Measurements from ENCODE around the gene PRCD.

Gene PRCD

DNA sequence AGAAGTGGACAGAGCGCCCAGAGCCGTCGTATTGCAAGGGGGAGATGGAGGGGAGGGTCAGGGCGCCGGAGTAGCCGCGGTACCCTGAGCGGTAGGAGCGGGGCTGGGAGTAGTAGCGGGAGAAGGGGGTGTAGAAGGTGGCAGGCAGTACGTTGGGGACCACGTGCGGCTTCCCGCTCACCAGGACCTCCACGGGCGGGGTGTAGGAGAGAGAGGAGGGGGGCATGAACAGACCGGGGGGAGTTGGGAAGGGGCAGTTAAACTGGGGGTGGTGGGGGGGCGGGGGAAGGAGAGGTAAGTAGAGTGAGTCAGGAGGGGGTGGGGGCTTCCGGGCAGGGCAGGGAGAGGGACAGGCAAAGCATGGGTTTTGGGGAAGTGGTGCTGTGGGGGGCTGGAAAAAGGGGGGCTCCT is 29.0 kb downstream of the PRCD start:
- Histone ChIP-seq H3K27me3 (ENCODE audit: control insufficient read depth, insufficient read depth, low read length) (no peaks in the 10 kb centered on the region), H3K4me3 (ENCODE audit: low read depth, low read length) (no peak overlapping the region), H3K36me3 (ENCODE audit: control insufficient read depth, insufficient read depth, low read length) (peaks cover 27% of the 10 kb centered on the region), H3K4me1 (ENCODE audit: control insufficient read depth, insufficient read depth, low read length) (peaks cover 16% of the 10 kb centered on the region), H3K27ac (ENCODE audit: low read depth, low read length) (no peak overlapping the region), H3K9ac (ENCODE audit: low read depth, low read length) (no peak overlapping the region), H3K9me3 (ENCODE audit: control insufficient read depth, insufficient read depth, low read length) (no peaks in the 10 kb centered on the region)

- H3K9ac ChIP-seq (ENCODE audit: low read depth, low read length): no peak overlapping the region
- H3K27me3 ChIP-seq (ENCODE audit: control insufficient read depth, insufficient read depth, low read length): no peaks in the 10 kb centered on the region
- H3K4me1 ChIP-seq (ENCODE audit: control insufficient read depth, insufficient read depth, low read length): peaks cover 16% of the 10 kb centered on the region
- no peaks in the 10 kb centered on the region for H3K9me3 ChIP-seq (ENCODE audit: control insufficient read depth, insufficient read depth, low read length)
- no peak overlapping the region for H3K4me3 ChIP-seq (ENCODE audit: low read depth, low read length)
- H3K27ac ChIP-seq (ENCODE audit: low read depth, low read length): no peak overlapping the region
- H3K36me3 ChIP-seq (ENCODE audit: control insufficient read depth, insufficient read depth, low read length): peaks cover 18% of the 10 kb centered on the region
These were observed 29.9 kb downstream of the PRCD start for GRCh38 chr17:76569607-76570279.

GRCh38 chr17:76570457-76570856 is 30.6 kb downstream of the PRCD start:
- H3K27me3 ChIP-seq (ENCODE audit: control insufficient read depth, insufficient read depth, low read length): no peaks in the 10 kb centered on the region
- H3K9ac ChIP-seq (ENCODE audit: low read depth, low read length): no peak overlapping the region
- peaks cover 16% of the 10 kb centered on the region for H3K4me1 ChIP-seq (ENCODE audit: control insufficient read depth, insufficient read depth, low read length)
- H3K9me3 ChIP-seq (ENCODE audit: control insufficient read depth, insufficient read depth, low read length): no peaks in the 10 kb centered on the region
- H3K4me3 ChIP-seq (ENCODE audit: low read depth, low read length): no peak overlapping the region
- H3K36me3 ChIP-seq (ENCODE audit: control insufficient read depth, insufficient read depth, low read length): peaks cover 11% of the 10 kb centered on the region
- no peak overlapping the region for H3K27ac ChIP-seq (ENCODE audit: low read depth, low read length)

DNA sequence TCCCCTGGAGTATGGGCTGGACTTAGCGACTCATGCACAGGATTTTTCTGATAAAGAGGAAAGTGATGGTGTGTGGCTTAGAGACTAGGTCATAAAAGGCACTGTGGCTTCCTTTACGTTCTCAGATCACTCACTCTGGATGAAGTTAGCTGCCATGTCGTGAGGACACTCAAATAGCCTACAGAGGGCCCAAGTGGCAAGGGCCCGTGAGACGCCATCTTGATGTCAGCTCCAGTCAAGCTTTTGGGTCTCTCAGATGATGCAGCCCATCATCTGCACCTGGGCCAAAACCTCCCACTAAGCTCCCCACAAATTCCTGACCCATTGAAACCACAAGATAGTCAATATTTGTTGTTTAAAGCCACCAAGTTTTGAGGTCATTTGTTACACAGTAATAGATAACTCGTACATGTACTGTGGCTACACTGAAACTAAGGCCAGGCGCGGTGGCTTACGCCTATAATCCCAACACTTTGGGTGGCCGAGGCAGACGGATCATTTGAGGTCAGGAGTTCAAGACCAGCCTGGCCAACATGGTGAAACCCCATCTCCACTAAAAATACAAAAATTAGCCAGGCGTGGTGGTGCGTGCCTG is 31.1 kb downstream of the PRCD start:
- H3K27me3 ChIP-seq (ENCODE audit: control insufficient read depth, insufficient read depth, low read length): no peaks in the 10 kb centered on the region
- no peaks in the 10 kb centered on the region for H3K9me3 ChIP-seq (ENCODE audit: control insufficient read depth, insufficient read depth, low read length)
- no peak overlapping the region for H3K27ac ChIP-seq (ENCODE audit: low read depth, low read length)
- peaks cover 6% of the 10 kb centered on the region for H3K36me3 ChIP-seq (ENCODE audit: control insufficient read depth, insufficient read depth, low read length)
- no peak overlapping the region for H3K9ac ChIP-seq (ENCODE audit: low read depth, low read length)
- peaks cover 16% of the 10 kb centered on the region for H3K4me1 ChIP-seq (ENCODE audit: control insufficient read depth, insufficient read depth, low read length)
- H3K4me3 ChIP-seq (ENCODE audit: low read depth, low read length): no peak overlapping the region

DNA sequence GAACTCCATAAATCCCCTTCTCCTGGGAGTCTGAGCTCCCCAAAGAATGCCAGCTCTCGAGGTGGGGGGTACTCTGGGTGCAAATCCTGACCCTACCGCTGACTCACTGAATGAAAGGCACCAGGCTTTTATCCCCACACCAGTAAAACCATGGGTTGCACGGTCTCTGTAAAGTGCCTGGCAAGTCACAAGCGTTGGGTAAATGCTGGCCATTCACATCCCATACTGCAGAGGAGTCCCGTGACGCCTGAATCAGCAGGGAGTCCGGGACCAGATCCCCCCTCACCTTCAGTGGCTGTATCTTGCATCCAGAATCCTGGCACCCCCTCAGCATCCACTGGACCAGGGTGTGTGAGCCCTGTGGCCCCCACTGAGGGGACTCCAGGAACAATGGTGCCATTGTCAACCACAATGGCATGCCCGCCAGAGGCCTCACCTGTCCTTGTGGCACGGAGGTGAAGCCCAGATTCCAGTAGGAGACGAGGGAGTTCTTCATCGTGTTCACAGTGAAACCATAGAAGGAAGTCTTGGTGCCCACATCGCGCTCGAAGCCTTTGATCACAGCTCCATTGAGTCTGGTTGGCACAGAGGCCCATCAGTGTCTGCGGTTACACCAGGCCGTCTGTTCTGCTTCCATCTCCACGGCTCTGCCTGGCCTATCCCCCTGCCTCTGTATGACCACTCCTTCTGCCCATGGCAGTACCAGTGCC is 32.5 kb downstream of the PRCD start:
- no peak overlapping the region for H3K27ac ChIP-seq (ENCODE audit: low read depth, low read length)
- H3K9ac ChIP-seq (ENCODE audit: low read depth, low read length): no peak overlapping the region
- no peak overlapping the region for H3K4me3 ChIP-seq (ENCODE audit: low read depth, low read length)
- peaks cover 16% of the 10 kb centered on the region for H3K4me1 ChIP-seq (ENCODE audit: control insufficient read depth, insufficient read depth, low read length)
- H3K9me3 ChIP-seq (ENCODE audit: control insufficient read depth, insufficient read depth, low read length): no peaks in the 10 kb centered on the region
- H3K36me3 ChIP-seq (ENCODE audit: control insufficient read depth, insufficient read depth, low read length): no peaks in the 10 kb centered on the region
- H3K27me3 ChIP-seq (ENCODE audit: control insufficient read depth, insufficient read depth, low read length): no peaks in the 10 kb centered on the region

DNA sequence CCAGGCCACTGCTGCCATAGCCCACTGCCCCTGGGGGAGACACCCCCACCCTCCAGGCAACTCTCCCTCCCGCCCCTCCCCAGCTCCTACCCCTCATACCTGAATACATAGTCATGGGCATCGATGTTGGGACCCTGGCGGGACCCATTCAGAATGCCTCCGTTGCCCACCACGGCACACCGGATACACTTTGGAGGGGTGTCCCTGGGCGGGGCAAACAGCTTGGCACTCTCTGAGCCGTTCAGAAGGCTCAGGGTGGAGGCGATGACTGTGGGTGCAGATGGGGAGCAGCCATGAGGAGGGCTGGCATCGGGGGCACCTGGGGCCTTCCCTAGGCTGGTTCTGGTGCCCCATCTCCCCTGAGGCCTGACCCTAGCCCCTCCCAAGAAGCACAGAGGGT is 33.3 kb downstream of the PRCD start:
- H3K4me3 ChIP-seq (ENCODE audit: low read depth, low read length): no peak overlapping the region
- no peaks in the 10 kb centered on the region for H3K27me3 ChIP-seq (ENCODE audit: control insufficient read depth, insufficient read depth, low read length)
- H3K9ac ChIP-seq (ENCODE audit: low read depth, low read length): no peak overlapping the region
- no peaks in the 10 kb centered on the region for H3K9me3 ChIP-seq (ENCODE audit: control insufficient read depth, insufficient read depth, low read length)
- H3K27ac ChIP-seq (ENCODE audit: low read depth, low read length): no peak overlapping the region
- no peaks in the 10 kb centered on the region for H3K36me3 ChIP-seq (ENCODE audit: control insufficient read depth, insufficient read depth, low read length)
- peaks cover 14% of the 10 kb centered on the region for H3K4me1 ChIP-seq (ENCODE audit: control insufficient read depth, insufficient read depth, low read length)

DNA sequence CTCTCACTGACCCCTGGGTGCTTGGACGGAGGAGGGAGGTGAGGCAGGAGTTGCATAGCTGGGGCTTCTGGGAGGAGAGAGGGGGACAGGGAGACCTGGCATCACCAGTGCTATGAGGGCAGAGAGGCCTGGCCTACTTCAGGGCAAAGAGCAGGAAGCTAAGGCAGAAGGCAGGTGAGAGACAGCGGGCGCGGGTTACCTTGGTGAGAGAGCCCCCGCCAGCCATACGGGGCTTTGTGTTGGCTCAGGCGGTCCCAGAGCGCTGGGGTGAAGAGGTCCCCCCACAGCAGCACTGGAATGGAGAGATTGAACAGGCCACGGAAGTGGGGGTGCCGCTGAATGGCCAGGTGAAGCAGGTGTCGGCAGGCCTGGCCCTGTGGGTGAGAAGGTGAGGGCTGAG is 34.3 kb downstream of the PRCD start:
- H3K4me1 ChIP-seq (ENCODE audit: control insufficient read depth, insufficient read depth, low read length): peaks cover 8% of the 10 kb centered on the region
- H3K27ac ChIP-seq (ENCODE audit: low read depth, low read length): no peak overlapping the region
- H3K27me3 ChIP-seq (ENCODE audit: control insufficient read depth, insufficient read depth, low read length): no peaks in the 10 kb centered on the region; the same call in 1 of the 2 replicates
- H3K4me3 ChIP-seq (ENCODE audit: low read depth, low read length): no peak overlapping the region
- H3K9ac ChIP-seq (ENCODE audit: low read depth, low read length): no peak overlapping the region
- no peaks in the 10 kb centered on the region for H3K9me3 ChIP-seq (ENCODE audit: control insufficient read depth, insufficient read depth, low read length)
- H3K36me3 ChIP-seq (ENCODE audit: control insufficient read depth, insufficient read depth, low read length): no peaks in the 10 kb centered on the region

- Histone ChIP-seq H3K9ac (ENCODE audit: low read depth, low read length) (no peak overlapping the region), H3K27ac (ENCODE audit: low read depth, low read length) (no peak overlapping the region), H3K27me3 (ENCODE audit: control insufficient read depth, insufficient read depth, low read length) (no peaks in the 10 kb centered on the region; the same call in 1 of the 2 replicates), H3K36me3 (ENCODE audit: control insufficient read depth, insufficient read depth, low read length) (no peaks in the 10 kb centered on the region), H3K9me3 (ENCODE audit: control insufficient read depth, insufficient read depth, low read length) (no peaks in the 10 kb centered on the region), H3K4me3 (ENCODE audit: low read depth, low read length) (no peak overlapping the region), H3K4me1 (ENCODE audit: control insufficient read depth, insufficient read depth, low read length) (no peaks in the 10 kb centered on the region)
These were observed 35.7 kb downstream of the PRCD start for GRCh38 chr17:76575570-76575969.

DNA sequence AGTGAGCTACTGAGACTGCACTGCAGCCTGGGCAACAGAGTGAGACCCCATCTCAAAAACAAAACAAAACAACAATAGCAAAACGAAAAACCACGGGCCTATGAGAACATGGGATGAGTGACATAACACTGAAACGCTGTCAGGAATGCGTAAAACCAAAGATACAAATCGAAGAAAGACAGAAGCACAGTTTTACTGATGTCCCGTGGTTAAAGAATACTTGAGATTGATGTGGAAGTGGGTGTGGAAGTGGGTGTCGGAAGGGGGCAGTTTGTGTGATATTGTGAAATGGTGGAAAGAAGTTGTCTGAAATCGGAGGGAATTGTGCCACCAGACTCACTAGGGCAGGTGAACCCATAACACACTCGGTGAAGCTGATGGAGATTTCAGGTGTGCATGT is 36.3 kb downstream of the PRCD start:
- H3K36me3 ChIP-seq (ENCODE audit: control insufficient read depth, insufficient read depth, low read length): no peaks in the 10 kb centered on the region
- no peak overlapping the region for H3K27ac ChIP-seq (ENCODE audit: low read depth, low read length)
- H3K27me3 ChIP-seq (ENCODE audit: control insufficient read depth, insufficient read depth, low read length): peaks cover 4% of the 10 kb centered on the region
- H3K9me3 ChIP-seq (ENCODE audit: control insufficient read depth, insufficient read depth, low read length): no peaks in the 10 kb centered on the region
- H3K4me3 ChIP-seq (ENCODE audit: low read depth, low read length): no peak overlapping the region
- no peak overlapping the region for H3K9ac ChIP-seq (ENCODE audit: low read depth, low read length)
- H3K4me1 ChIP-seq (ENCODE audit: control insufficient read depth, insufficient read depth, low read length): 0 out of 2 replicates have a peak, but pooled peaks cover 5% of the 10 kb centered on the region

DNA sequence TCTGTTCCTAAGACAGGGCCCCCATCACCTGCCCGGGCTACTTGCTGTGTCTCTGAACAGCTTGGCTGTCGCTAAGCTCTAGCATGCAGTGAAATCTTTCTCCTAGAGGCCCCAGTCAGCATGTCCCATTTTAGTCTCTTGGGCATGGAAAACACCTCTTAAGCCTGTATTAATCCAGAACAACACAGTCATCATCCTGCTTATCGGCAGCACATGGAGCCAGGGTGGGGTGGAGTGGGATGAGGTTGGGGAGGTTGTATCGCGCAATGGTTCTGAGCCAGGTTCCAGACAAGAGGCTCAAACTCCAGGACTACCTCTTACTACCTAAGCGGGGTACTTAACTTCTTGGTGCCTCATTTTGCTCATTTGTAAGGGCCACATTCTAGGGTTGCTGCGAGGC is 38.0 kb downstream of the PRCD start:
- Histone ChIP-seq H3K27me3 (ENCODE audit: control insufficient read depth, insufficient read depth, low read length) (peaks cover 4% of the 10 kb centered on the region), H3K27ac (ENCODE audit: low read depth, low read length) (no peak overlapping the region), H3K9me3 (ENCODE audit: control insufficient read depth, insufficient read depth, low read length) (no peaks in the 10 kb centered on the region), H3K36me3 (ENCODE audit: control insufficient read depth, insufficient read depth, low read length) (no peaks in the 10 kb centered on the region), H3K4me1 (ENCODE audit: control insufficient read depth, insufficient read depth, low read length) (0 out of 2 replicates have a peak, but pooled peaks cover 5% of the 10 kb centered on the region), H3K9ac (ENCODE audit: low read depth, low read length) (no peak overlapping the region), H3K4me3 (ENCODE audit: low read depth, low read length) (no peak overlapping the region)

DNA sequence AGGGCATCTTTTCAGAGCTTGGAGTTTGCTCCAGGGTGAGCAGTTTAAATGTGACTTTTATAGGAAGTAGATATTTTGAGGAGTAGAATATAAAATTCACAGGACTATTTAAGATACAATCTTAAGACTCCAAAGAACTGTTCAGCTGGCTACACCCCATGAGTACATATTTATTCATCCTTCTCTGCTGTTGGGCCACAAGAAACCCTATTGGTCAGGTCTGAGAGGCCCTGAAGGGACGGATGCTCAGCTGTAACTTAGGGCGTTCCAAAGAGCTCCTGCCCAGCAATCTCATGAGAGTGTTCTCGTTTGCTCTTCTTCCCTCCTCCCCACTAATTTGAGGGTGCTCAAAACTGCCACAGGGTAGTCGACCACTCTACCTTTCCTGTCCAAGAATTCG is 38.5 kb downstream of the PRCD start:
- no peaks in the 10 kb centered on the region for H3K36me3 ChIP-seq (ENCODE audit: control insufficient read depth, insufficient read depth, low read length)
- peaks cover 6% of the 10 kb centered on the region for H3K27me3 ChIP-seq (ENCODE audit: control insufficient read depth, insufficient read depth, low read length)
- no peak overlapping the region for H3K27ac ChIP-seq (ENCODE audit: low read depth, low read length)
- H3K9me3 ChIP-seq (ENCODE audit: control insufficient read depth, insufficient read depth, low read length): no peaks in the 10 kb centered on the region
- no peak overlapping the region for H3K9ac ChIP-seq (ENCODE audit: low read depth, low read length)
- 0 out of 2 replicates have a peak, but pooled peaks cover 5% of the 10 kb centered on the region for H3K4me1 ChIP-seq (ENCODE audit: control insufficient read depth, insufficient read depth, low read length)
- H3K4me3 ChIP-seq (ENCODE audit: low read depth, low read length): no peak overlapping the region
